GM19324 (cell line): ENCODE measurements around the gene TUBGCP2.
A peak's percentile ranks its signal among the peaks of the same experiment; 100 is the strongest.

Source experiments
- ATAC-seq: cut with Tn5 transposase; IDR thresholded peaks from one replicate; pipeline ENCODE4 v1.9.1; 2021; ENCODE audit warnings: mild to moderate bottlenecking, moderate library complexity; ENCODE audit not compliant: unreplicated experiment, low FRiP score

Gene TUBGCP2

DNA sequence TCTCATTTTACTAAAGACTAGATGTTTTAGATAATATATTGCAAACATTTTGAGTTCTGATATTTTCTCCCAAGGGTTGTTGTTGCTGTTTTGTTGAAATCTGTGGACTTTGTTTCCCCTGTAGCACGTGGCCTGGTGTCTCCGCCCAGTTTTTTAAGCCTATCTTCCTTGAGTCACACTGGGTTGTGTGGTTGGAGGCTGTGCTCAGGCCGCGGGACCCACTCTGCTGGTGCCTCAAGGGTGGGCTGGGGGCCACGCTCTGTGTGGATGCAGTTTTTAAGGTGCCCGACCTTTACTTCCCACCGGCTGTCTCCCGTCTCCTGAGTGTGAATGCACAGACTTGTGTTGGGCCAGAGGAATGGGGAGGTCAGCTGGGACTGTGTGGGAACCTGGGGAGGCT is 34.3 kb upstream of the TUBGCP2 start:
- ATAC-seq, result no peak

DNA sequence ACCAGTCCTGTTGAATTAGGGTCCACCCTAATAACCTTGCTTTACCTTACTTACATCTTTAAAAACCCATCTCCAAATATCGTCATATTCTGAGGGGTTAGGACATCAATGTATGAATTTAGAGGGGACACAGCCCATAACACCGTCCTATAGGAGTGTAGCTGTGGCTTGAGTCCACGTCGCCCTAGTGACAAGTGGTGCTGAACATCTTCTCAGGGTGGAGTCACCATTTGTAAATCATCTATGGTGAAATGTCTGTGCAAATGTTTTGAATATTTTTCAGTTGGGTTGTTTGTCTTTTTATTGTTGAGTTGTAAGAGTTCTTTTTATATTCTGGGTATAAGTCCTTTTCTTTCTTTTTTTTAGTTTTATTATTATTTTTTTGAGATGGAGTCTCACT is 33.3 kb upstream of the TUBGCP2 start:
- no peak for ATAC-seq

DNA sequence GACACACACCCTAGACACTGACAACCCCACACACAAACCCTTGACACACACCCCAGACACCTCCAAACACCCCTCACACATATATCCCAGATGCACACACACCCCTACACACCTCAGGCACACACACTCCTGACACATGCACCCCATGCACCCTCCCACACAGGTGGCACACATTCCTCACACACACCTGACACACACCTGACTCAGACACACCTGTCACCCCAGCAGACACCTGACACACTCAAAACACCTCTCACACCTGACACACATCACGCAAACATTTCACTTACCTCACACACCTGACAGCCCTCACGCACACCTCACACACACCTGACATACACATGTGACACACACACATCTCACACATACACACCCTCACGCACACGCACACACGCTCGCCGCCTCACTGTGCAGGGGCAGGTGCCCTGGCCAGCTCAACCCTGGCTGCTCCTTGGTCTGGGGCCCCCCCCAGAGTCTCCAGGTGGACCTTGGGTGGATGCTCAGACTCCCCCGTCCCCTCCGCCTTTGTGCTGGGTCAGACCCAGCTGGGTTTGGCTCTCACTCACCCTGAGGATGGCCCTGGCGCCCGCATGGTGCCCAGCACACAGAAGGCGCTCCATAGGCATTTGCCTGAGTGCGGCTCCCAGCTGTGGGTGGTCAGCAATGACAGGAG is 31.2 kb upstream of the TUBGCP2 start:
- ATAC-seq, result no peak

DNA sequence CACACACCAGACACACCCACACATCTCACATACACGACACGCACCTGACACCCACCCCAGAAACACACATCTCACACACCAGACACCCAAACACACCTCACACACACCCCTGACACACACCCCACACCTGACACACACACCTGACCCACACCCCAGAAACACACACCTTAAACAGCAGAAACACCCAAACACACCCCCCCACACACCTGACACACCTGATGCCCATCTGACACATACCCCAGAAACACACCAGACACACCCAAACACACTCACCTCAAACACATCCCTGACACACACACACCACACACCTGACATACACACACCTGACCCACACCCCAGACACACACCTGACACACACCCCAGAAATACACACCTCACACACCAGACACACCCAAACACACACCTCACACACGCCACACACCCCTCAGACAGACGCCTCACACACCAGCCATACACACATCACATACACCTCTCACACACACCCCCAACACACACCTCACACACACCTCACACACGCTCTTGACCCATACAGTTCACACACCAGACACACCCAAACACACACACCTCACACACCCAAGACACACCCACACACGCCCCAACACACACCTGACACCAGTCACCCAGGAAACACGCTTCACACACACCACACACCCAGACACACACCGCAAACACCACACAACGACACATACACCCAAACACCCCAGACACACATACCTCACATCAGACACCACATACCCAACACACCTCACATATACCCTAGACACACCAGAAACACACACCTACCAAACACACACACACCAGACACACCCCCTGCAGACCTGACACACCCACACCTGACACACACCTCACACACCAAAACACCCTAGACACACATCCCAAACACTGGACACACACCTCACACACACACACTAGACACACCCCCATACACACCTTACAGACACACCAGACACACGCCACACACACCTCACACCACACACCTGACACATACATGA is 29.7 kb upstream of the TUBGCP2 start:
- ATAC-seq, result no peak

DNA sequence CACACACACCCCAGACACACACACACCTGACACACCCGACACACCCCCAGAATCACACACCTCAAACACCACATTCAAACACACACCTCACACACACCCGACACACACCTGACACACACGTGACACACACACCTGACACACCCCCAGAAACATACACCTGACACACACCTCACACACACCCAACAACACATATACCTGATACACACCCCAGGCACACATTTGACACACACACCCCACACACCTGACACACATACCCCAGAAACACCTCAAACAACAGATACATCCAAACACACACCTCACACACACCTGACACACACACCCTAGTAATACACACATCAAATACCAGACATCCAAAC is 28.7 kb upstream of the TUBGCP2 start:
- ATAC-seq, result no peak

DNA sequence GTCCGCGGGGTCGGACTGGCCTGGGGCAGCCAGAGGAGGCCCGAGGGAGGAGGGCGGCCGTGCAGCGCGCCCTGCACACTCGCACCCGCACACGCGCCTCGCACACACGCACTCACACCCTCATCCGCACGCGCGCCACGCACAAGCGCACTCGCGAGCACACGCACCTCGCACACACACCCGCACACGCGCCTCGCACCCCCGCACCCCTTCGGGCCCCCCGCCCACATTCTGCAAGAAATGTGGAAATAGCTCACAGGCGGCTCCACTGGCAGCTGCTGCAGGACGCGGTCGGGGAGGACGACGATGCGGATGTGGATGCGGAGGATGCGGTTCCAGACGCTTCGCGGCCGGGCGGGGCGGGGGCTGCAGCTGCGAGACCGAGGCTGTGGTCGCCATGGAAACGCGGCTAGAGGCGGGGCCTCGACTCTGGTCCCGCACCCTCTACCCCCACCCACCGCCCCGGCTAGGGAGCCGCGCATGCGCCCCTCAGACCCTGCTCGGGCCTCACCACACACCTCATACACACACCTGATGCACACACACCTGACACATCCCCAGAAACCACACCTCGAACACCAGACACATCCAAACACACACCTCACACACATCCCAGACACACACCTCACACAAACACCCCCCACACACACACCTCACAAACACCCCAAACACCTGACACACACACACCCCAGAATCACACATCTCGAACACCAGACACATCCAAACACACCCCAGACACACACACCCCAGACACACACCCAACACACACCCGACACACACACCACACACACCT is 28.1 kb upstream of the TUBGCP2 start, which contains the start of gene CALY:
CALY (minus strand) TSS at position 320 of the 793 bp plus-strand sequence. CDS start 7,907 bp downstream, outside the sequence.
- ATAC-seq, result no peak

DNA sequence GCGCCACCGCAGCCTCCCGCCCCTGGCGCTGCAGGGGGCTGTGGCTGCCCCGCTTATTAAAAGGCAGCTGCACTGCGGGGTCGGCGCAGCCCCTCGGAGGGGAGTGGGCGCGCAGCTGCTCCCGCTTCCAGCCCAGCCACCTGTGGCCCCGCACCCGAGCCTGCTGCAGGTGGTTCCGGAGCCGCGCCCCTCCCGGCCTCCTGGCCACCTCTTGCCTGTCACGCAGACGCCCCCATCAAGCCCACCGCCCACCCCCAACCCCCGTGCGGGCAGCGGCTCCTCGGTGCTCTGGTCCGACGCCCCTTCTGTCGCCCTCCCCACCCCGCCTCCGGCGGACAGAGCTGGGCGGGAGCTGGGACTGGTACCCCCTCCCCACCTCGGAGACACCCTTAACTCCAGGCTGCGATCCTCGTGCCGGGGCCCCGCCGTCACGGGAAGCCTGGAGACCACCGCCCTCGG is 27.5 kb upstream of the TUBGCP2 start:
- ATAC-seq, result no peak

DNA sequence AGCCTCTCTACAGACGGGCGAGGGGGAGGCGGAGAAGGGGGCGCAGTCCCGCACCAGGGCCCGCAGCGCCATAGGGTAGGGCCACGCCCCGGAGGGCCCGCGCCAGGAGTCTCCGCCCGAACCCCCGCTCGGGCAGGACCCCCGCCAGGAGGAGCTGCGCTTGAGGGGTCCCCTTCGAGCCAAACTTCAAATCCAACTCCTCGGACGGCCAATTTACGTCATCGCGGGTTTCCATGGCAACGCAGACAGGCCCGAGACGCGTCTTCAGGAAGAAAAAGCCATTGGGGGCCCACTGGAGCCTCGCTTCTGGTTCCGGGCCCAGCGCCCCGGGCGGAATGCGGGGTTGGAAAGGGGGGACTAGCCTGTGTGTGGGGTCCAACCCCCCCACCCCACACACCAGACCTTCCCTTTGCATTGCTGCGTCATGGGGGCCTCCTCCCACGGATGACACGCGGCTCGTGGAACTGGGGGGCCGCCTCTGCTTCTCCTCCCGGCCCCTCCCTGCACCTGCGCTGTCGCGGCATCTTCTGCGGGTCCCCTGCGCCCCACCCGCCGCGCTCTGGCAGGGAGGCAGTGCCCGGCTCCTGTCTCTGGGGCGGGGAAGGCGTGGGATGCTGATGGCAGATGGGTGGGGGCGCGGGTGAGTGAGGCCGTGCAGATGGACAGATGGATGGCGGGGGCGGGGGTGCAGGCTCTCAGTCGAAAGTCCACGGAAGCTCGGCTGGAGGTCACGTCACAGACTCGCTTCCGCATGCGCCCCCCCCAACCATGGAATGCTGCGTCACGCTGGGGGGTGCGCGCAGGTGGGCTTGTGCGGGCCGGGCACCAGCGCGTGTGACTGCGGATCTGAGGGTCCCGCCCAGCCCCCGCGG is 26.8 kb upstream of the TUBGCP2 start:
- ATAC-seq, result no peak

DNA sequence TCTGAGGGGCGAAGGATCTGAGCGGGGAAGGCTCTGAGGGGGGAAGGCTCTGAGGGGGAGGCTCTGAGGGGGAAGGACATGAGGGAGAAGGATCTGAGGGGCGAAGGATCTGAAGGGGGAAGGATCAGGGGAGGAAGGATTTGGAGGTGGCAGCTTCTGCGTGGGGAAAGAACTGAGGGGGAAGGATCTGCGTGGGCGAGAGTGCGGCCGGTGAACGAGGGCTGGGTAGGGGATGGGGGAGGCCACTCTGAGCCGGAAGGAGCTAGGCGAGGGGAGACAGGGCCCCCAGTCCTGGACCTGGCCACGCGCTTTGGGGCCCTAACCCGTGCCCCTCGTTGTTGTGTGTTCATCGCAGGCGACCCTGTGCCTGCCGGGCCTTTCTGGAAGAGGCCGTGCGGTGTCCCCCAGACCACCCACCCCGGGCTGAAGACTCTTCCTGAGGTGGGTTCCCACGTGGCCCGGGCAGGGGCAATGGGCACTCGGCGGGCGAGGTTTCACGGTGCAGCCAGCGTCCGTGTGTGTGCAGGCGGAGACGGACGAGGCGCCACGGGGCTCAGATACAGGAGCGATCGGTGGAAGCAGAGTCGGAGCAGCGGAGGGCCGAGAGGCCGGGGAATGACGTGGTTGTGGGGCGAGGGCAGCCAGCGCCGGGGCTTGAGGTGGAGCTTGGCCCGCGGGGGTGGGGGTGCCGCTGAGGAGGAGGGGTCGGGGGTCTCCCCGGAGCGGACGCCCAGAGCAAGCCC is 26.0 kb upstream of the TUBGCP2 start:
- ATAC-seq, result no peak

DNA sequence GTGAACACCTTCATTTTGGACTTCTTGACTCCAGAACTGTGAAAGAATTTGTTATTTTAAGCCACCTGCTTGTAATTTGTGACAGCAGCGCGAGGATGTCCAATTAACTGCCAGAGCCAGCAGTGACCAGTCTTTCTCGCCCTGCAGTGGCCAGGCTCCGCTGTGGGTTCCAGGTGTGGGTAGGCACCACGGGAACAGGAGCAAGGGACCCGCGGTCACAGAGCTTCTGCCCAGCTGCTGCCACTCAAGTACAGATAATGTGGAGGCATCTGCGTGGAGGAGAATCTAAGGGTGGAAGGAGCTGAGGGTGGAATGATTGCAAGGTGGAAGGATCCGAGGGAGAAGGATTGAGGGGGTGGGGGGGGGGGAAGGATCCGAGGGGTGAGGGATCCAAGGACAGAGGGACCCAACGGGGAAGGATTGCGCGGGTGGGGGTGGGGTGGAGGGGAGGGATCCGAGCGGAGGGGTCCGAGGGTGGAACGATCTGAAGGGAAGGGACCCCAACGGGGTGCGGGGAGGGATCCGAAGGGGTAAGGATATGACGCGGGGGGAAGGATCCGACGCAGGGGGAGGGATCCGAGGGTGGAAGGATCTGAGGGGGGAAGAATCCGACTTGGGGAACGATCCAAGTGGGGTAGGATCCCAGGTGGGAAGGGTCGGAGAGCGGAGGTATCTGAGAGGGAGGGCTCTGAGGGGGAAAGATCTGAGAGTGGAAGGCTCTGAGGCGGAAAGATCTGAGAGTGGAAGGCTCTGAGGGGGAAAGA is 24.4 kb upstream of the TUBGCP2 start:
- ATAC-seq, result no peak

DNA sequence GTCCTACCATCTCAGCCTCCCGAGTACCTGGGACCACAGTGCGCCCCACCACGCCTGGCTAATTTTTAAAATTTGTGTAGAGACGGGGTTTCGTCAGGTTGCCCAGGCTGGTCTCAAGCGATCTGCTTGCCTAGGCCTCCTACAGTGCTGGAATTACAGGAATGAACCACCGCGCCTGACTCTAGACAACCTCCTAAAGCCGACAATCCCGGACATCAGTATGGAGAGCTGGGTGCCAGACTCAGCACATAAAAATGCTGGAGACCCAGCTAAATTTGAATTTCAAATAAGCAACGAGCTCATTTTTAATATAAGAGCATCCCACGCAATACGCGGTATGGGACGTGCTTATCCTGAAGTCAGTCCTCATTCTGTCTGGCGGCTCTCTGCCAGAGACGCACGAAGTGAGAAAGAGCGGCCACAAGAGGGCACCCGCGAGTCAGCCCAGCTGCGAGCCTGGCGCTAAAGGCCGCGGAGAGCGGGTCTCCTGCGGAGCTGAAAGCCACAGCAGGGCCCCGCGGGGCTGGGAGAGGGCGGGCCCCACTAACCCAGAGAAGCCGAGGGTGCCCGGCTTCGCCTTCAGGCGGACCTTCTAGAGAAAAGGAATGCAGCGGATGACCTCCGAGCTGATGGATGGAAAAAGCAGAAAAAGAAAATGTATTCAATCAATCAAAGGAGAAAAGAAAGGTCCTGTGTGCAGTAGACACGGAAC is 21.0 kb upstream of the TUBGCP2 start:
- peak; percentile 77 for ATAC-seq

DNA sequence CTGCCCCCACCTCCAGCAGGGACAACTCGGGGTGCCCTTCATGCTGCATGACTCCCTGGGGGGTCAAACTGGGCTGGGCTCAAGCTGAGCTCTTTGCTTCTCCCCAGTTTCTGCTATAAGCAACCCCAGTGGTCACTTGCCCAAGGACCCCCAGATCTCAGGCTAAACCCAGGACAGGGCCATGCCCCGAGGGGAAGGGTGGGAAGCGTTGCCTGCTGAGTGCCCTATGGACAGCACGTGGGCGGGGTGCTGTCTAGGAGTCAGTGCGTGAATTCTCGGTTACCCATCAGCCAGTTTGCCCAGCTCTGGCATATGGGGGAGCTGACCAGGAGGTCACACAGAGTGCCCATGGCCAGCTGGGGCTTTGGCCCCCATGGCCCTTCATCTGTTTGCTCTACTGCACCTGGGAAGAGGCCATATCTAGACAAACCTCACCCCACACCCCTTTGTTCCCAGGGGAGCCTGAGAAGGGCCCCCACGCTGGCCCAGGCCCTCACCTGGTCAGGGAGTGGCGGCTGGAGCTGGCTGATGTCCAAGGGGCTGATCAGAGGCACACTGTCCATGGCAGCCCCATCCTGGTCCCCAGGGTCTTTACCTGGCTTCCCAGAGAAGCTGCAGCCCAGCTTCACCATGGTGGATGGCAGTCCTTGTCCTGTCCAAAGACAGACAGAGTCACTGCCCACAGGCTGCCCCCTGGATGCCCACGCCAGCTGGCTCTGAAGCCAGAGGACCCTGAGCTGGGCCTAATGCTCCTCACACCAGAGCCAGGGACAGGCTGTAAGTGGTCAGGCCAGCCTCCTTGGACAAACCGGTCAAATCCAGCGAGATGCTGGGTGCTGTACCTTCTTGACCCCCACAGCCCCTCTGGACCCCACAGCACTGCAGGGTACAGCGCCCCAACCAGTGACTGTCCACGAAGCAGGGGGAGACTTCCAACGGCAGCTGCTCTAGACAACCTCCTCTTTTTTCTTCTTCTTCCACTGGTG is 20.0 kb upstream of the TUBGCP2 start:
- ATAC-seq, result no peak

DNA sequence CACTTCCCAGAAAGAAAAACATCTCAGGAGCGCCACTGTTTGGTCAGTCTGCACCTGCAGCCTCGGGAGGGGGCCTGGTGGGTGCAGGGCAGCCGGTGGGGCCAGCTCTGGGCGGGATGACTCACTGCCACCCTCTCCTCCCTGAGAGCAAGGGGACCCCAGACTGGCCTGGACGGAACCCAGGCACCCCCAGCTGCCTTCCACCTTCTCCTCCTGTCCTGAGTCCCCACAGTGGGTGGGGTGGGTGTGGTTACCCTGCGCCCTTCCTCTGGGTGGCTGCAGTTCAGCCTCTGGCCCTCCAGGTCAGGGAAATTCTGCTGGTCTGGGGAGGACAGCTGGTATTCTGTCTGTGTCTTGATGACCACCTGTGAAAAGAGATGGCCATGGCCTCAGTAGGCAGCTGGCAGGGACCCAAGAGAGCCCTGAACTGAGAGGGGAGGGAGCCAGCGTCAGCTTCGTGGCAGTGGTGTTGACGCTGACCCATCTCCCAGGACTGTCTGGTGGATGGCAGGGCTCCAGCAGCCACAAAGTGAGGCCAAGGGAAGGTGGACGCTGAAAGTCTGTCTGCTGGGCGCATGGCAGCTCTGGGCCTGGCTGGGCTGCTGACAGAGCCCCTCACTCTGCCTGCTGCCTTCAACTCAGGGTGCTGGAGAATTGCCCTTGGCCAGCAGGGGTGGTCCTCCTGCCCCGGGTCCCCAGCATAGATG is 19.1 kb upstream of the TUBGCP2 start:
- no peak for ATAC-seq

DNA sequence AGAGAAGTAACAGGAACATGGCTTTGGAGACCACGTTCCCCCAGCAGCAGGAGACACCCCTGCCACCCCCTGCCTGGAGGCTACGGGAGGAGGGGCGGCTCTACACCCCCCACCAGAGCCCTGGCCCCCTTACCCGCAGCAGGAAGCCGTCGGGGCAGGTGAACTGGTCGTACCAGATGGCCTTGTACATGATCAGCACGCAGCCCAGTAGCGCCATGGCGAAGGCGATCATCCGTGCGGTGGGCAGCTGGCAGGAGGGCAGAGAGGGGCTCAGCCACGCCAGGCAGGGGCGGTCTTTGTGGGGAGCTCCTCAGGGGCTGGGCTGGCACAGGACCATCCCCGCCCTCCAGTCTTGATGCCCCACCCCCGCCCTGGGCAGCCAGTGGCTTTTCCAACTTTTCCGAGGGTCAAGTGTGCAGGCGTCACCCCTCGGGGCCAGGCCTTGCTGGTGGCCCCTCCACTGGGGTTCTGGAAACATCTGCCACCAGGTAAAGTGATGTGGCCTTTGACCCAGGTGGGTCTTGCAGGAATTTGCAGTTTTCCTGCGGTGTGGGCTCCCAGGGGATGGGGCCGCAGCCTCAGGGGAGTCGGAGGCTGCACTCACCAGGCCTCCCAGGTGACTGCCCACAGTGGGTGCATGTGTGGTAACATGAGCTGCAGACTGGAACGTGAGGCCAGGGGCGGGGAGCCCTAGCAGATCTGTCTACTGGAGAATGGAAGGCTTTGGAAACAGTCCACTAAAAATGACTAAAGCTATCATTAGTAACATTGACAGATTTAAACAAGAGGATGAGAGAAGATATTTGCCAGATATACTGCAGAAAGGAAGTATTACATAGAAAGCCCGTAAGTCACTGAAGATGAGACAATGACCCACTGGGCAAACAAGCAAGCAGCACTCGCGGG is 18.3 kb upstream of the TUBGCP2 start:
- ATAC-seq, result no peak

DNA sequence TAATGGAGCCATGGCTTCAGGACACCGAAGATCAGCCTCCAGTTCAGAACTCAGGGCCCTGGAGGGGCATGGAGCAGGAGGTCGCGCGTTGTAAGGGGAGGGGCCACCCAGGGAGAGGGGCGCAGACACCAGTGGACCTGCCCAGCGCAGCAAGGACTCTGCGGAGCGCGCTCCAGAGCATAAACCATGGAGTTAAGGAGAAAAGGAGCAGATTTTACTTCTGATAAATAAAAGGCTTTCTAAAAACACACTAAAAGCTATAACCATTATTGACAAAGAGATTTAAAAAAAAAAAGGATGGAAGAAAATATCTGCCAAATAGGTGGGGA is 17.5 kb upstream of the TUBGCP2 start:
- no peak for ATAC-seq
